PC-9 (cell line): ENCODE results near the gene UTF1. TPM values are rescaled to one million over a fixed set of nuclear protein-coding genes. Genes with fewer than 3 reads are reported as not detected.

Experiments used
- BruUV-seq: library from RNA; stranded (reverse); fragments of 400-500 nt; replicated peaks from 2 replicates; lab custom pipeline; 2021; lab: Mats Ljungman, UMichigan
- CTCF ChIA-PET: fragments of 300-600 bp; sonication (Branson Sonifier 250); formaldehyde crosslinking; loops from one replicate; lab custom pipeline; 2022; ENCODE audit warnings: antibody characterized with exemption; lab: Charles Lee
- POLR2A ChIA-PET: fragments of 300-600 bp; sonication (Branson Sonifier 250); formaldehyde crosslinking; loops from one replicate; lab custom pipeline; 2022; ENCODE audit warnings: antibody characterized with exemption; ENCODE audit not compliant: unreplicated experiment; lab: Charles Lee
- DNase-seq, 2 experiments: peaks; one replicate each; pipeline versions ENCODE4 v3.0.0 to v3.0.0-alpha.2; 2015 to 2022; ENCODE audit warnings: mixed read lengths in 1 of 2
- H2AFZ ChIP-seq: fragments of 200-600 bp; sonication (generic); 2 replicates; pipeline ENCODE4 v1.8.1; 2017; ENCODE audit warnings: antibody characterized with exemption
- H3F3A ChIP-seq: fragments of 200-600 bp; sonication (generic); 2 replicates; pipeline ENCODE4 v1.8.1; 2017; ENCODE audit warnings: antibody characterized with exemption, mild to moderate bottlenecking, low read depth; ENCODE audit not compliant: insufficient read depth
- H3K27ac ChIP-seq: fragments of 200-600 bp; sonication (generic); 2 replicates; pipeline ENCODE4 v1.6.1; 2016; ENCODE audit warnings: mixed run types
- H3K27me3 ChIP-seq: fragments of 200-600 bp; sonication (generic); 2 replicates; pipeline ENCODE4 v1.6.1; 2016; ENCODE audit warnings: low read depth, mixed run types; ENCODE audit not compliant: insufficient read depth
- H3K36me3 ChIP-seq: fragments of 200-600 bp; sonication (generic); 2 replicates; pipeline ENCODE4 v1.6.1; 2016; ENCODE audit warnings: low read depth, mixed run types
- H3K4me1 ChIP-seq: fragments of 200-600 bp; sonication (generic); replicated peaks from 2 replicates; pipeline ENCODE4 v1.6.1; 2016; ENCODE audit warnings: mixed run types; ENCODE audit not compliant: insufficient read depth
- H3K4me2 ChIP-seq: fragments of 200-600 bp; sonication (generic); 2 replicates; pipeline ENCODE4 v1.6.1; 2017; ENCODE audit warnings: mixed run types
- H3K4me3 ChIP-seq: fragments of 200-600 bp; sonication (generic); 2 replicates; pipeline ENCODE4 v1.6.1; 2016; ENCODE audit warnings: mixed run types
- H3K79me2 ChIP-seq: fragments of 200-600 bp; sonication (generic); 2 replicates; pipeline ENCODE4 v1.6.1; 2017; ENCODE audit warnings: low read depth, mixed run types
- H3K9me2 ChIP-seq: fragments of 200-600 bp; sonication (generic); 2 replicates; pipeline ENCODE4 v1.8.1; 2017; ENCODE audit warnings: mild to moderate bottlenecking; ENCODE audit not compliant: insufficient read depth
- H3K9me3 ChIP-seq: fragments of 200-600 bp; sonication (generic); 2 replicates; pipeline ENCODE4 v1.8.1; 2016; ENCODE audit warnings: low read depth; ENCODE audit not compliant: insufficient read depth
- H4K20me1 ChIP-seq: fragments of 200-600 bp; sonication (generic); 2 replicates; pipeline ENCODE4 v1.8.1; 2017; ENCODE audit not compliant: insufficient read depth
- CTCF ChIP-seq: fragments of 200-600 bp; sonication (generic); conservative IDR thresholded peaks from 2 replicates; pipeline ENCODE4 v1.6.1; 2017; ENCODE audit warnings: mixed run types, antibody characterized with exemption, mild to moderate bottlenecking, moderate library complexity
- EZH2 ChIP-seq: fragments of 200-600 bp; sonication (generic); IDR thresholded peaks from 2 replicates; pipeline ENCODE4 v1.8.0; 2017; ENCODE audit warnings: antibody characterized with exemption, low read depth
- intact Hi-C: fragments of 100-400 bp; cut with micrococcal nuclease; formaldehyde crosslinking; loops from one replicate; pipeline ENCODE4 v1.10.0; 2022; ENCODE audit not compliant: unreplicated experiment
- total RNA-seq: library from RNA; stranded (reverse); gene quantifications from 2 replicates; pipeline ENCODE4 v1.2.3, GENCODE V29; 2021

UTF1 gene
- total RNA-seq, 1 experiment from 2014 or later: not detected

GRCh38 chr10:133217800-133218589, 12.0 kb upstream of the UTF1 start:
- Histone ChIP-seq H2AFZ (no peak overlapping the region), H3F3A (no peaks in the 10 kb centered on the region), H3K9me2 (no peaks in the 10 kb centered on the region), H3K27ac (no peak overlapping the region), H3K36me3 (no peaks in the 10 kb centered on the region), H3K27me3 (peaks cover 32% of the 10 kb centered on the region; the same call in 1 of the 2 replicates), H4K20me1 (no peaks in the 10 kb centered on the region), H3K4me1 (no peaks in the 10 kb centered on the region), H3K79me2 (no peaks in the 10 kb centered on the region), H3K4me3 (no peak overlapping the region), H3K4me2 (no peak overlapping the region), H3K9me3 (no peaks in the 10 kb centered on the region)
- intact Hi-C loops: no loop called here
- TF ChIP-seq EZH2 (no peak), CTCF (no peak)
- BruUV-seq: no TSS peak
- POLR2A ChIA-PET: no interaction called here
- no peak for DNase-seq
- CTCF ChIA-PET: no interaction called here

DNA sequence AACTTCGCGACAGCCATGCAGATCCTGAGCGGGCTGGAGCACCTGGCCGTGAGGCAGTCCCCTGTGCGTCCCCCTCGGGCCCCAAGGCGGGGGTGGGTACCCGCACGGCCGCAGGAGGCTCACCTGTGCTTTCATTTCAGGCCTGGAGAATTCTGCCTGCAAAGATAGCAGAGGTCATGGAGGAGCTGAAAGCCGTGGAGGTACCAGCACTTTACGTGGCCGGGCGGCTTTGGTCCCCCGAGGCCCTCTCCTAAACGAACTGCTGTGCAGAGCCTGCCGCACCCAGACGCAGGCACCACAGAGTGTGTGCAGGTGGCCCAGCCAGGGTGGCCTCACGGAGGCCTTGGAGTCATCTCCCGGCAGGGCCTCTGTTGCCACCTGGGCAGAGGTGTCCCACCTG, 11.1 kb upstream of the UTF1 start:
- no peaks in the 10 kb centered on the region for H3K9me3 ChIP-seq
- no peak overlapping the region for H2AFZ ChIP-seq
- H3K27ac ChIP-seq: no peak overlapping the region
- no peaks in the 10 kb centered on the region for H4K20me1 ChIP-seq
- no peaks in the 10 kb centered on the region for H3F3A ChIP-seq
- H3K79me2 ChIP-seq: no peaks in the 10 kb centered on the region
- no peak overlapping the region for H3K4me2 ChIP-seq
- peaks cover 27% of the 10 kb centered on the region for H3K27me3 ChIP-seq
- ChIA-PET CTCF (no interaction called here), POLR2A (no interaction called here)
- H3K4me1 ChIP-seq: no peaks in the 10 kb centered on the region
- no peak for DNase-seq
- no peaks in the 10 kb centered on the region for H3K36me3 ChIP-seq
- no peak for TF ChIP-seq EZH2
- no peak for TF ChIP-seq CTCF
- no peak overlapping the region for H3K4me3 ChIP-seq
- intact Hi-C loops: no loop called here
- H3K9me2 ChIP-seq: no peaks in the 10 kb centered on the region
- no TSS peak for BruUV-seq

GRCh38 chr10:133219782-133220181, 10.2 kb upstream of the UTF1 start:
- CTCF ChIA-PET: no interaction called here
- Histone ChIP-seq H4K20me1 (no peaks in the 10 kb centered on the region), H3K4me1 (no peaks in the 10 kb centered on the region), H3K4me3 (no peak overlapping the region), H3K36me3 (no peaks in the 10 kb centered on the region), H2AFZ (no peak overlapping the region), H3F3A (no peaks in the 10 kb centered on the region), H3K79me2 (no peaks in the 10 kb centered on the region), H3K27ac (no peak overlapping the region), H3K9me2 (no peaks in the 10 kb centered on the region), H3K9me3 (no peaks in the 10 kb centered on the region), H3K4me2 (no peak overlapping the region), H3K27me3 (peaks cover 33% of the 10 kb centered on the region)
- no peak for DNase-seq
- no TSS peak for BruUV-seq
- no peak for TF ChIP-seq CTCF
- TF ChIP-seq EZH2: no peak
- intact Hi-C loops: loop anchor here (10.0 kb wide), 1 partner anchor 65 kb away; no protein-coding TSS in a partner anchor
- POLR2A ChIA-PET: no interaction called here
